ENCODE data around the gene HOXD10.

The HOXD10 gene

DNA sequence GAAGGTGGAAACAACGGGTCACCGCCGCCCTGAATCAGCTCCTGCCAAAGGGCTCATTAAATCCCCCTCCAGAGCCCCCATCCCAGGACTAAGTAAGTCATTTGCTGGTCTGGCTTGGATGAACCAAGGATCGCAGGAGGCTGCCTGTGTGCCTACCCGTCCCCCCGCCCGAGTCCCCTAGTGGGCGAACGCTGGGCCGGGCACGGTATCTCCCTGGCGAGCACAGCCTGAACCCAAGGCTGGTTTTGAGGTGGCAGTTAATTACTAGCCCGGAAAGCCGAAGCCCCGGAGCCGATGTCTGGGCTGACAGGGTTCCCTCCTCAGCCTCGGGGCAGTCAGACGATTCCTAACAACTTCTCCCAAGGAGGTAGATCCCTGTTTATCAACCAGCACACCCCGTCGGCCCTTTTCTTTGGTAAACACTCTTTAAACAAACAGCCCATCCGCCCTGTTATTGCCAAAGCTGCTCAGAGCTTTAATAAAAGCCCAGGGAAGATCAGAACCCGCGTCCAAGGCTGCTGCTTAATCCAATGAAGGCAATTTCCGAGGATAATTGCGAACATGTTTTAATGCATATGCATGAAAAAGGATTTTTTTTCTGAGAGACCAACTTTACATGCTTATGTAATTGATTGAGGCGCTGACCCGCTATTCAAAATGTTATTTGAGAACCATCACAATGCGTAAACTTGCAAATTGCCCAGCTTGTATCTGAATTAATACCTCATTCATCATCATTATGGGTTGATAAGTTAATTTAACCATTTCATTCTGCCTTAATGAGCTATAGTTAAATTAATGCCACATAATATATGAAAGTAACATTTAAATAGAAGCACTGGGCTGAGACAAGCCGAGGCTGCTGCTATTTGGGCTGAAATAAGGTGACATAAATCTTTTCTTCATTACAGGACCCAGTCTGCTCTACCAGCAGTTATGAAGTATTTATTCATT, 43.4 kb upstream of the HOXD10 start:
- DNase-seq (ENCODE audit: low read depth) = no peak
- no peak for TF ChIP-seq CTCF (IDR thresholded peaks at IDR 0.05; ENCODE audit: low read length, missing control alignments)
- H3K4me3 ChIP-seq (replicated peaks; ENCODE audit: low read depth, low read length) = no peak overlapping the region

GRCh38 chr2:176074919-176075425, 41.6 kb upstream of the HOXD10 start:
- no peak for TF ChIP-seq CTCF (IDR thresholded peaks at IDR 0.05; ENCODE audit: low read length, missing control alignments)

GRCh38 chr2:176075481-176075880, 41.1 kb upstream of the HOXD10 start:
- H3K4me3 ChIP-seq (replicated peaks; ENCODE audit: low read depth, low read length) = no peak overlapping the region
- no peak for DNase-seq (ENCODE audit: low read depth)
- no peak for TF ChIP-seq CTCF (IDR thresholded peaks at IDR 0.05; ENCODE audit: low read length, missing control alignments)

More at GRCh38 chr2:176074919-176075425, 41.6 kb upstream of the HOXD10 start:
- no peak overlapping the region for H3K4me3 ChIP-seq (replicated peaks; ENCODE audit: low read depth, low read length)
- DNase-seq (ENCODE audit: low read depth) = no peak

DNA sequence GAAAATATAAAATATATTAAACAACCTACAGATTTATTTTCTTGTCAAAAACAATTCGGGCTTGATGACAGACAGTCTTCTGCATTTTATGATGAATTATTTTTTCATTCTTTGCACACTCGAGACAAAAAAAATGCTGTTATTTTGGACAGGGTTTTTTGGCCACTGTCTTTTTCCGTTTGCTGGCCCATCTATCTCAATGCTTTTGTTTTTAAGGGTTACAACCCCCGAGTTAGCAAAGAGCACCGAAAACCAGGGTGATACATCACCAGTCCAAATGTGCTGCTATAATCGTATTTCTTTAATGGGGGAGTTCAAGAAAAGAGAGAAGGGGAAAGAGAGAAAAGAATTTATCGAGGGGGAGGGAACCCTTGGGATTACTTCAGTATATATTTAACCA, 40.5 kb upstream of the HOXD10 start:
- no peak for TF ChIP-seq CTCF (IDR thresholded peaks at IDR 0.05; ENCODE audit: low read length, missing control alignments)

GRCh38 chr2:176076796-176077195, 39.8 kb upstream of the HOXD10 start:
- H3K4me3 ChIP-seq (replicated peaks; ENCODE audit: low read depth, low read length) = no peak overlapping the region
- no peak for DNase-seq (ENCODE audit: low read depth)
- no peak for TF ChIP-seq CTCF (IDR thresholded peaks at IDR 0.05; ENCODE audit: low read length, missing control alignments)

More for the DNA sequence above, 40.5 kb upstream of the HOXD10 start:
- DNase-seq (ENCODE audit: low read depth) = no peak
- no peak overlapping the region for H3K4me3 ChIP-seq (replicated peaks; ENCODE audit: low read depth, low read length)

- no peak overlapping the region for H3K4me3 ChIP-seq (replicated peaks; ENCODE audit: low read depth, low read length)
- no peak for TF ChIP-seq CTCF (IDR thresholded peaks at IDR 0.05; ENCODE audit: low read length, missing control alignments)
- DNase-seq (ENCODE audit: low read depth) = no peak
Observed at GRCh38 chr2:176078541-176079284, 37.9 kb upstream of the HOXD10 start.
